ENCODE measurements around the gene FLT1. TPM values are rescaled to one million over a fixed set of nuclear protein-coding genes. Genes with fewer than 3 reads are reported as not detected.

FLT1 gene
- total and polyA plus RNA-seq, 2 donors (not counting 1 experiment from before 2014, with no cell fraction given) = 1.3 to 2.5 TPM

GRCh38 chr13:28527629-28528028 is 32.7 kb upstream of the FLT1 start:
- Histone ChIP-seq H2AFZ (ENCODE audit: low read length) (no peak overlapping the region), H3K4me2 (ENCODE audit: extremely low read depth, insufficient read depth, low read length) (no peak overlapping the region), H3K79me2 (ENCODE audit: control insufficient read depth, insufficient read depth, low read length) (no peaks in the 10 kb centered on the region), H3K4me3 (replicated peaks in 1 of 4; ENCODE audit: control extremely low read depth in 1 of 4, insufficient read depth in 1 of 4, low read depth in 3 of 4, low read length in 4 of 4) (no peak overlapping the region), H3K9ac (ENCODE audit: insufficient read depth, low read length) (no peak overlapping the region), H3K27me3 (ENCODE audit: control insufficient read depth, insufficient read depth, low read length) (peaks cover 4% of the 10 kb centered on the region), H4K20me1 (ENCODE audit: control insufficient read depth, extremely low read depth, insufficient read depth, low read length) (no peaks in the 10 kb centered on the region), H3K36me3 (ENCODE audit: control insufficient read depth, insufficient read depth, low read length) (no peaks in the 10 kb centered on the region), H3K4me1 (ENCODE audit: control insufficient read depth, extremely low read depth, insufficient read depth, low read length) (peaks cover 4% of the 10 kb centered on the region), H3K27ac (ENCODE audit: insufficient read depth, low read length) (no peak overlapping the region), H3K9me3 (ENCODE audit: control insufficient read depth, insufficient read depth, low read depth, low read length) (no peaks in the 10 kb centered on the region)
- TF ChIP-seq EZH2 (IDR thresholded peaks at IDR 0.05; ENCODE audit: low read length, missing control alignments) = no peak
- TF ChIP-seq, protein P1, sequence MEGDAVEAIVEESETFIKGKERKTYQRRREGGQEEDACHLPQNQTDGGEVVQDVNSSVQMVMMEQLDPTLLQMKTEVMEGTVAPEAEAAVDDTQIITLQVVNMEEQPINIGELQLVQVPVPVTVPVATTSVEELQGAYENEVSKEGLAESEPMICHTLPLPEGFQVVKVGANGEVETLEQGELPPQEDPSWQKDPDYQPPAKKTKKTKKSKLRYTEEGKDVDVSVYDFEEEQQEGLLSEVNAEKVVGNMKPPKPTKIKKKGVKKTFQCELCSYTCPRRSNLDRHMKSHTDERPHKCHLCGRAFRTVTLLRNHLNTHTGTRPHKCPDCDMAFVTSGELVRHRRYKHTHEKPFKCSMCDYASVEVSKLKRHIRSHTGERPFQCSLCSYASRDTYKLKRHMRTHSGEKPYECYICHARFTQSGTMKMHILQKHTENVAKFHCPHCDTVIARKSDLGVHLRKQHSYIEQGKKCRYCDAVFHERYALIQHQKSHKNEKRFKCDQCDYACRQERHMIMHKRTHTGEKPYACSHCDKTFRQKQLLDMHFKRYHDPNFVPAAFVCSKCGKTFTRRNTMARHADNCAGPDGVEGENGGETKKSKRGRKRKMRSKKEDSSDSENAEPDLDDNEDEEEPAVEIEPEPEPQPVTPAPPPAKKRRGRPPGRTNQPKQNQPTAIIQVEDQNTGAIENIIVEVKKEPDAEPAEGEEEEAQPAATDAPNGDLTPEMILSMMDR (conservative IDR thresholded peaks at IDR 0.05 in 1 of 2, IDR thresholded peaks at IDR 0.05 in 1 of 2; ENCODE audit: low read depth in 1 of 2, low read length in 2 of 2) = no peak
- DNase-seq (ENCODE audit: low read depth in 2 of 2) = no peak

DNA sequence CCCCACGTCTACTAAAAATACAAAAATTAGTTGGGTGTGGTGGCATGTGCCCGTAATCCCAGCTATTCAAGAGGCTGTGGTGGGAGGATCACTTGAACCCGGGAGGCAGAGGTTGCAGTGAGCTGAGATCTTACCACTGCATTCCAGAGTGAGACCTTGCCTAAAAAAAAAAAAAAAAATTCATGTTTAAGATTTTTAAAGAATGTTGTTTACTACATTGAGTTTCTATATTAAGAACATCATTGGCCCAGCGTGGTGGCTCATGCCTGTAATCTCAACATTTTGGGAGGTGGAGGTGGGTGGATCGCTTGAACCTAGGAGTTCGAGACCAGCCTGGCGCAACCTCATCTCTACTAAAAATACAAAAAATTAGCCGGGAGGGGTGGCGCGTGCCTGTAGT is 31.9 kb upstream of the FLT1 start:
- Histone ChIP-seq H4K20me1 (ENCODE audit: control insufficient read depth, extremely low read depth, insufficient read depth, low read length) (no peaks in the 10 kb centered on the region), H3K4me2 (ENCODE audit: extremely low read depth, insufficient read depth, low read length) (no peak overlapping the region), H3K9me3 (ENCODE audit: control insufficient read depth, insufficient read depth, low read depth, low read length) (no peaks in the 10 kb centered on the region), H2AFZ (ENCODE audit: low read length) (no peak overlapping the region), H3K79me2 (ENCODE audit: control insufficient read depth, insufficient read depth, low read length) (no peaks in the 10 kb centered on the region), H3K27me3 (ENCODE audit: control insufficient read depth, insufficient read depth, low read length) (peaks cover 4% of the 10 kb centered on the region), H3K4me3 (replicated peaks in 1 of 4; ENCODE audit: control extremely low read depth in 1 of 4, insufficient read depth in 1 of 4, low read depth in 3 of 4, low read length in 4 of 4) (no peak overlapping the region), H3K9ac (ENCODE audit: insufficient read depth, low read length) (no peak overlapping the region), H3K36me3 (ENCODE audit: control insufficient read depth, insufficient read depth, low read length) (no peaks in the 10 kb centered on the region), H3K27ac (ENCODE audit: insufficient read depth, low read length) (no peak overlapping the region), H3K4me1 (ENCODE audit: control insufficient read depth, extremely low read depth, insufficient read depth, low read length) (peaks cover 4% of the 10 kb centered on the region)
- no peak for DNase-seq (ENCODE audit: low read depth in 2 of 2)
- TF ChIP-seq, protein P1 (conservative IDR thresholded peaks at IDR 0.05 in 1 of 2, IDR thresholded peaks at IDR 0.05 in 1 of 2; ENCODE audit: low read depth in 1 of 2, low read length in 2 of 2) = no peak
- TF ChIP-seq EZH2 (IDR thresholded peaks at IDR 0.05; ENCODE audit: low read length, missing control alignments) = no peak

DNA sequence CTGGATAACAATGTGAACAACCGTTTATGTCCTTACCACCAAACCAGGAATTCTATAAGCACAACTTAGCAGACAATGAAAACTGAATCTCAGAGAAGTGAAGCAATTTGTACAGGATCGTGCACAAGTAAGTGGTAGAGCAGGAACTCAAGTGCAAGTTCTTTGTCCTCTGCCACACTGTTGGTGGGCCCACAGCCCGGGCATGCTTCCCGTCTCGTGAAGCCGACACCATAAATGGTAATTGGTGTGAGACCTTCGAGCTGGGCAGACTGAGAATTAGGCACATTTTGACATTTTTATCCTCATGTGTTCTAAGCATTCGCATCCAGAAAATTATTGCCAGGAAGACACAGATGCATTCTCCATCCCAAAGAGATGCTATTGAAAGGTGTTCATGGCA is 27.9 kb upstream of the FLT1 start:
- no peak for DNase-seq (ENCODE audit: low read depth in 2 of 2)
- Histone ChIP-seq H3K9ac (ENCODE audit: insufficient read depth, low read length) (no peak overlapping the region), H3K4me2 (ENCODE audit: extremely low read depth, insufficient read depth, low read length) (no peak overlapping the region), H3K79me2 (ENCODE audit: control insufficient read depth, insufficient read depth, low read length) (no peaks in the 10 kb centered on the region), H3K27me3 (ENCODE audit: control insufficient read depth, insufficient read depth, low read length) (no peaks in the 10 kb centered on the region), H3K4me1 (ENCODE audit: control insufficient read depth, extremely low read depth, insufficient read depth, low read length) (no peaks in the 10 kb centered on the region), H3K27ac (ENCODE audit: insufficient read depth, low read length) (no peak overlapping the region), H3K9me3 (ENCODE audit: control insufficient read depth, insufficient read depth, low read depth, low read length) (no peaks in the 10 kb centered on the region), H4K20me1 (ENCODE audit: control insufficient read depth, extremely low read depth, insufficient read depth, low read length) (no peaks in the 10 kb centered on the region), H3K4me3 (replicated peaks in 1 of 4; ENCODE audit: control extremely low read depth in 1 of 4, insufficient read depth in 1 of 4, low read depth in 3 of 4, low read length in 4 of 4) (no peak overlapping the region), H3K36me3 (ENCODE audit: control insufficient read depth, insufficient read depth, low read length) (no peaks in the 10 kb centered on the region), H2AFZ (ENCODE audit: low read length) (no peak overlapping the region)
- no peak for TF ChIP-seq EZH2 (IDR thresholded peaks at IDR 0.05; ENCODE audit: low read length, missing control alignments)
- TF ChIP-seq, protein P1 (conservative IDR thresholded peaks at IDR 0.05 in 1 of 2, IDR thresholded peaks at IDR 0.05 in 1 of 2; ENCODE audit: low read depth in 1 of 2, low read length in 2 of 2) = no peak

Measured in fibroblast of lung (primary cell).